Epidermal melanocyte (primary cell): ENCODE data around the gene PTPRT.

Experiments used
- DNase-seq: peaks from one replicate; pipeline ENCODE4 v3.0.0; 2011; ENCODE audit warnings: low spot score; ENCODE audit not compliant: insufficient read length

PTPRT gene

DNA sequence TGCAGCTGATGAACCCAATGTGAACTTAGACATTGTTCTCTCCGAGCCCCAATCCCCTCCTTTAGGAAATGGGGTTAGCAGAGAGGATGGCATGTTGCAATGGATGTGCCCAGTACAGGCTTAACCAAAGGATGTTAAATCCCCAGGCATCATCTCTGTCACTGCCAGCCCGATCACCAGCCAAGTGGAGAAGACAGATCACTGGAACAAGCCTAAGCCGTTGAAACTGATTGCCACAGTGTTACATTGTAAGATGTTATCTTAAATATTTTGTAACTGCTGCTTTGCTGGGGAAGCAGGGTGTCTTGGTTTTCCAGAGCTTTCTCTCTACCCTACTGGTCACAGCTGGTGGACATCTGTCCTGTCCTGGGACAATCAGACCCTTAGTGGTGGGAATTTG is 788.1 kb downstream of the PTPRT start:
- no peak for DNase-seq

- DNase-seq = no peak
Measured at GRCh38 chr20:42399802-42400201, 789.9 kb downstream of the PTPRT start.

DNA sequence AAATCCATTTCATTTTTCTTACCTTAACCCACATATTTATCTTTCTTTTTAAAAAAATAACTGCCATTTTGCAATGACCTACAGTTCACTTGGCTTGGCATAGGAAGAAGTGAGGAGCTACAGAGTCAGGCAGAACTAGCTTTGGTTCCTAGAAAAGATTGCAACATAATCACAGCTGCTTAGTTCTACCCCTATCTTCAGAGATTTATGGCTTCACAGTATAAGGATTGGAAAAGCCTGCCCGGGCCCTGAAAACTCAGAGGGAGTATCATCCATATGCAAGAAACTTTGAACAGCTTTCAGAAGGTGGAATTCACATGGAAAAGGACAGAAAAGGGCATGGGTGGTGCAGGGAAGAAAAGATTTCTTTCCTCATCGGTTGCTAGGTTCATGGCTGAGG is 797.3 kb downstream of the PTPRT start:
- no peak for DNase-seq

GRCh38 chr20:42391807-42392206 is 797.9 kb downstream of the PTPRT start:
- DNase-seq = no peak

DNA sequence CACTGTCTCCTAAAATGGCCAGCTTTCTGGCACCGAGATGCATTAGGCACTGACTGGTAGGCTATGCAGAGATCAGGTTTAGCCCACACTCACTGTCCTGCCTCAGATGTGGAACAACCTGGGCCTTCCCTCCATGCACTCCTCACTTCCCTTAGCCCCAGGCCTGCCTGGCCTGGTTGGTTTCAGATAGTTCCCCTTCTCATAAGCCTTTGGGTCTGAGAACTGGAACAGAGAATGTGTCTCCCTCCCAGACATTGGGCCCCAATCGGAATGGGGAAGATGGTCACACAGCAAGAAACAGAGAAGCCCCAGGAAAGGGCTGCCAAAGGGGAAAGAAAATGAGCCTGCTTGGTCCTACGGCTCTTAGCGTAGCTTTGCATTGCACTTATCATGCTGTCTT is 809.4 kb downstream of the PTPRT start:
- DNase-seq = no peak

GRCh38 chr20:42379385-42379784 is 810.3 kb downstream of the PTPRT start:
- DNase-seq = no peak

GRCh38 chr20:42378826-42379225 is 810.9 kb downstream of the PTPRT start:
- DNase-seq = no peak

DNA sequence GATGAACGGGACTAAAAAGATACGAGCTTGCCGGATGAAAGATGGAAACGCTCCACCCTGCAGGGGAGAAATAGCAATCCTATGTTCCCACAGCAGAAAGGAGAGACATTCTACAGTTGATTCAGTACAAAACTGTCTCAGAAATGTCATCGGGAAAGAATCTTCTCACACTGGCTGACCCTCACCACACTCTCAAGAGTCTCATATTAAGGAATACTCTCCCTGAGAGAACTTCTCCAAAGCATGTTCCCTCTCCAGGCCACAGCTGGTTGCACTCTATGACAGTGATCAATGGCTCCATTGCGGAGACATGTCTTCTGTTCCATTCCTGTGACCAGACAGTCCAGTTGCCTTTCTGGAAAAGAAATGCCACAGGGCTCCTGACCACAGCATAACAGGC is 813.6 kb downstream of the PTPRT start:
- DNase-seq = no peak

DNA sequence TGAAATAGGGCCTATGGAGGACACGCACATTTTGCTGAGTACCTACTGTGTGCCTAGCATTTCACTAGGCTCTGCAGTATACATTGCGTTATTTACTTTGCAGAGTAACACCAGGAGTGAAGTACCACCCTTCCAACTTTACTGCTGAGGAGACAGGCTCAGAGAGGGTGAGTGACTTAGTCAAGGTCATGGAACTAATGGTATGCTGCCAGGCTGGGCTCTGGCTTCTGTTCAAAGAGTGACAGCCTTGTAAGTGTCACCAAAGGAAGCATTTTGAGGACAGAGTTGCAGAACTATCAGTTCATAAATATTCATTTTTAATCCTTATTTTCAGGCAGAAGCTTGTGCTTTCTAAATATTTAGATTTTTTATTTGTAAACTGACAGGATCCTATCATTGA is 816.7 kb downstream of the PTPRT start:
- DNase-seq = no peak

GRCh38 chr20:42370075-42370474 is 819.6 kb downstream of the PTPRT start:
- DNase-seq = no peak

DNA sequence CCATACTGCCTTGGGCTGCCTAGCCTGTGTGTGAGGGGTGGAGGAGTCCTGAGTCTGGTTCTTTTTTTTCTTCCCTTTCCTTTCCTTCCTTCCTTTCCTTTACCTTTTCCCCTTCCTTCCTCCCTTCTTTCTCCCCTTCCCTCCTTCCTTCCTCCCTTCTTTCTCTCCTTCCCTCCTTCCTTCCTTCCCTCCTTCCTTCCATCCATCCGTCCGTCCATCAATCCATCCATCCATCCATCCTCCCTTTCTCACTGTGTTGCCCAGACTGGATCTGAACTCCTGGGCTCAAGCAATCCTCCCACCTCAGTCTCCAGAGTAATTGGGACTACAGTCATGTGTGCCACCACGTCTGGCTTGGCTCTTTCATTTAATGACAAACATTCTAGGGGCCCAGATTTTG is 820.8 kb downstream of the PTPRT start:
- no peak for DNase-seq

DNA sequence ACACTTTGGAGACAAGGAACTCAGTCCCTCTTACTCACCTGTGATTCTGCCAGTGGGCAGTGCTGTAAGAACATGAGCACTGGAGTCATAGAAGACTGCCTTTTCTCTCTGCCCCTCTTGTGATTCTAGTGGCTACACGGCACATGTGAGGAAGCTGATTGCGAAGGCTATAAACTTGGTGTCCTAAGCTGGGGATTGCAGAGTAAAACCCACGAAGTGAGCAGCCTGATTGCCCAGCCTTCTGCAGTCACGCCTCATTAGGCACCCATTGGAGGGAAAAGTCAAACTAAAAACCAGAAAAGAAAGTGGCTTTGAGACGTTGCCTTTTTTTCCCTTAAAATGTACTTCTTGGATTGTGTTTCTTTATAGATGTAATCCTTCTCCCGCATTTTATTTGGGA is 823.1 kb downstream of the PTPRT start:
- no peak for DNase-seq

GRCh38 chr20:42364446-42364845 is 825.3 kb downstream of the PTPRT start:
- DNase-seq = no peak

GRCh38 chr20:42361402-42361970 is 828.2 kb downstream of the PTPRT start:
- DNase-seq = no peak

GRCh38 chr20:42360621-42361020 is 829.1 kb downstream of the PTPRT start:
- no peak for DNase-seq

DNA sequence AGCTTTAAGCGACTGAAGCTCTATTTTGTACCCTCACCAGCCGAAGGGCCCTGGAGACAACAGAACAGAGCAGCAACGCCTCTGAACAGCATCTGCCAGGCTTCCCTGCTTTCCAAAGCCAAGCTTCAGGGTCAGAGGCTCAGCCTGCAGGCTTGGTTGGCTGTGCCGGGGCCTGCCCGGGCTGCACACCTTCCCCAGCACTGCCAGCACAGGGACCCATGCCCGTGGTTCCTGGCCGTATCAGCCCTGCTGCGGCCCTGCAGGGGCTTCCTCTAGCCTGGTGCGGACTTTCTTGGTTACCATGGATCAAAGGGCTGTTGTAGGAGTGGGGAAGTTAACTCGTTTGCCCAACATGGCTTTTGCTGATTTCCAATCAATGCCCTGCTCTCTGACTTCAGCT is 830.1 kb downstream of the PTPRT start:
- DNase-seq = no peak

DNA sequence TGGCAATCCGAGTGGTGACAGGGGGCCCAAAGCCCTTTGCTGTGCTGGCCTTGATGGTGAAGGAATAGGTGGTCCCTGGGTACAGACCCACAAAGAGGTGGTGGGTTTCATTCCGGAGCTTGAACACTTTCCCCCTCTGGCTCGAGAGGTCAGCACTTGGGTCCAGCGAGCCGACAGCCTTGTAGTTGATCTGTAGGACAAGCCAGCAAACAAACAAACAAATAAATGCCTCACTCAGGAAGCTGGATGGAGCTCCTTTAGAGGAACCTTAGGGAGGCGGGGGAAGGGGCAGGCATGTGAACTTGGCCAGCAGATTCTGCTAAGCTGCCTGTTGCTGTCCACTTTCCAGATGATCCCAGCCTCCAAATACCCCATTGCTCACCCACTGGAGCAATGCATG is 837.6 kb downstream of the PTPRT start:
- no peak for DNase-seq

DNA sequence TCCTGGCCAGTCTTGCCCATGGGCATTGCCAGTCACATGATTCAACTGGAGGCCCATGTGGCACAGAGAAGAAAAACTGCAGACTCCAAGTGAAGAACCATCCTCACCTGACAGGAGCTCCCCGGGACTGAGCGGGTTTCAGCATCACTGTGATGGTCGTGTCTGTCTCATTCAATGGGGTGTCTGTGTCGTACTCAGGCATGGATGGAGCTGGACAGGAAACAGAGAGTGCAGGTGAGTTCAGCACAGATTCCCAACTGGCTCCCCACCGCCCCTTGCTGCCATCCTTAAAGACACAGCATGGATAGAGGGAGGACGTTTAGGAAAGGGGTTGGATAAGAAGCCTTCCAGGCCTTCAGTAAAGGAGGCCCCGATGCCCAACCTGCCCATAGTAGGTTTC is 839.2 kb downstream of the PTPRT start:
- no peak for DNase-seq

DNA sequence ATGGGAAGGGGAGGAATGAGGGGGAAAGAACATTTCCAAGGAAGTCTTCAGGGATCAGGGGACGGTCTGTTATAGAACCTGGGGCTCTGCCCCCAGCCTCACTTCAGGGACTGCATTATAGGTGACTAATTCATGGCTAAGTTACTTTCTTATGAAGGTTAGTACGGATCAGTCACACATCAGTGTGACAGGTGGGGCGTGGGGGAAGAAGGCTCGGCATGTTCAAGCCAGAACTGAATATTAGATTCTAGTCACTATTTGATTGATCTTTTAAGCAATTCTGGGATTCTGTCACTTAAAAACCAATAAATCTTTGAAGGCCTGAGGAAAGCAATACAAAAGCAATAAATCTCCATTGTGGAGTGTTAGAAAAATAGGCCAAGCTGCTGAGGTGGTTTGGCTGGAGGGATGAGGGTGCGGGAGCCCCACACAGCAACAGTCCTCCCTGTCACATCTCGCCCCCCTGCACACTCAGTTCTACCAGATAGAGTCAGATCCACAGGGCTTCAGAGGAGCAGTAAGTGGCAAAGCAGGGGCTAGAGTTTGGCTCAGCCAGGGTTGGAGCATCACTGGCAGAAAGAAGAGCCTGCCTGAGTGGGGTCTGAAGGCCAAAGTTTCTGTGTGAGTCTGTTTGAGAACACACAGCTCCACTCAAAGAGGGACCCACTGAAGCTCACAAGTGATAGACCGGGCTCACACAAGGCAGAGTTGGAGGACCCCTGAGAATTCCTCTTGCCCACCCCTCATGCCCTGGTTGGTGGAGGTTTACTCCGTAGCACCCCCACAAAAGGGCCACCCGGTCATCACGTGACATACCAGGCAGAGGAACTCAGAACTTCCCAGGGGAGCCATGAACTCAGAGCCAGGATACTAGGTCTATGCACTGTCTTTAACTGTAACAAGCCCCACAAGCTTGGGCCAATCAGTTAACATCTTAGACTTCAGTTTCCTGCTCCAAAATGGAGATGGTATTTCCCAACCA is 843.2 kb downstream of the PTPRT start:
- DNase-seq = no peak

DNA sequence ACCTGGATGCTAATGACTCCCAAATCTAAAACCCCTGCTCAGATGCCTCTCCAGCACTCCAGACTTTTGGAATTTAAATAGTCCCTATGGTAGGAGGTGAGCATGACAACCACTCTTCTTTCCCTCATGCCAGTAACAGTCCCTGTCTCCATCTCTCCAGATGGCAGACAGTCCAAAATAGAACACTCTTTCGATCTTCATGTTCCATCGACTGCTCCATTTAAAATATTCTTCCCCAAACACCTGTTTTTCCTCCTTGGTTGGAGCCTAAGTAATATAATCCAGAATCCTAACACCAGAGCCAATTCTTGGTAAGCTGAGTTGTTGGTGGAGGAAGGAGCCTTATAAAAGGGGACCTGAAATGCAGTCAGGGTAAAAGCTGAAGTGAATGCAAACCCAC is 848.1 kb downstream of the PTPRT start:
- DNase-seq = no peak

- no peak for DNase-seq
Measured at GRCh38 chr20:42340368-42340767, 849.3 kb downstream of the PTPRT start.

DNA sequence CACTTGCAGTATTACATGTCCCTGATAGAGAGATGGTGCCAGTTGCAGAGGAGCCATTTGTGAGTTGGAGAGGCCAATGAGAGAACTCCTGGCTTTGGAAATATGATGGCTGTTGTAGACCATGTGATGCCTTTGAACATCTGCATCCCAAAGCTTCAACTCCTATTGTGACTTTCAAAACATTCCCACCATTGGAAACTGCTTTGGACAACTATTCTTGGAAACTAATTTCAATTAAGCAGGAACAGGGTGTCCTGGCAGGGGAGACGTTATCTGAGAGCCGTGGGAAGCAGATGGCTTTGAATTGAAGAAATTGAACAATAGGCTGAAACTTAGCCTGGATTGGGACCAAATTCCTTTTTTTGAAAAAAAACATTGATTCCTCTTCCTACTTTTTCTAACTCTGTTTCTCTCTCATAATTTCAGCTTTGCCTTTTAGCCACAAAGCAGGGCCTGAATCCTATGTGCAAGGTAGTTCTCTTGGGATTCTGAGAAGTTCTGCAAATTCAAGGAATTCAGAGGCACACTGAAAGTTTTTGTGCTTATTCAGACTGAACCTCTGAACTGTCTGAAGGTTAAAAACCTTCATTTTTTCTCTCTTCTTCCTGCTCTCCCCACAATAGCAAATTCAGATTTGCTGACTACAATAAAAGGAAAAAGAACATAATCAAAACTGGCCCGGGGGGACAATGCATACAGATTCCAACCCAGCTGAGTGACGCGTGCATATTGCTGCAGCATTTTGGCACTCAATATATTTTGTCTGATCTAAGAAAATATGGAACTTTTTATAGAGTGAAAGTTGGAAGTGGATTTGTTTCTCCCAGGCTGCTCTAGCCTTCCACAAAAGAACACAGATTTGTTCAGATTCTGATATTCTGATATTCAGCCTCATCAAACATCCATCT is 851.2 kb downstream of the PTPRT start:
- no peak for DNase-seq
